HG02798 (cell line): ENCODE measurements around the gene LCN9.

Experiments
- ATAC-seq: cut with Tn5 transposase; IDR thresholded peaks from one replicate; pipeline ENCODE4 v1.9.1; 2021; ENCODE audit warnings: mild to moderate bottlenecking; ENCODE audit not compliant: unreplicated experiment, poor library complexity

The LCN9 gene

GRCh38 chr9:135694414-135694813 lies 31.3 kb downstream of the LCN9 start:
- ATAC-seq, result no peak

GRCh38 chr9:135695036-135695435 lies 31.9 kb downstream of the LCN9 start:
- ATAC-seq, result no peak

- ATAC-seq, result no peak
These were observed 32.5 kb downstream of the LCN9 start for GRCh38 chr9:135695642-135696041.

GRCh38 chr9:135696446-135696845 lies 33.3 kb downstream of the LCN9 start:
- no peak for ATAC-seq

- no peak for ATAC-seq
These were observed 34.1 kb downstream of the LCN9 start for GRCh38 chr9:135697226-135697625.

GRCh38 chr9:135698236-135698635 lies 35.1 kb downstream of the LCN9 start:
- no peak for ATAC-seq

GRCh38 chr9:135698767-135699166 lies 35.7 kb downstream of the LCN9 start:
- no peak for ATAC-seq

- no peak for ATAC-seq
These were observed 36.3 kb downstream of the LCN9 start, which contains the start of gene SOHLH1 for GRCh38 chr9:135699440-135699839. Gene SOHLH1 (minus strand): TSS chr9:135699481. CDS start chr9:135699467, 14 bp downstream.

GRCh38 chr9:135700525-135700924 lies 37.4 kb downstream of the LCN9 start:
- ATAC-seq, result no peak

- no peak for ATAC-seq
These were observed 38.2 kb downstream of the LCN9 start for GRCh38 chr9:135701067-135701958.

- no peak for ATAC-seq
These were observed 39.0 kb downstream of the LCN9 start, which contains the start of gene KCNT1 for GRCh38 chr9:135701959-135702721. Gene KCNT1 (plus strand): TSS chr9:135702185. CDS start chr9:135702259, 74 bp downstream.

GRCh38 chr9:135703726-135704125 lies 40.6 kb downstream of the LCN9 start:
- no peak for ATAC-seq

- ATAC-seq, result no peak
These were observed 41.4 kb downstream of the LCN9 start for GRCh38 chr9:135704483-135704882.

- ATAC-seq, result no peak
These were observed 42.3 kb downstream of the LCN9 start for GRCh38 chr9:135705376-135705775.

- ATAC-seq, result no peak
These were observed 43.2 kb downstream of the LCN9 start for GRCh38 chr9:135706288-135706687.

- no peak for ATAC-seq
These were observed 44.4 kb downstream of the LCN9 start for GRCh38 chr9:135707252-135708138.

- no peak for ATAC-seq
These were observed 45.1 kb downstream of the LCN9 start for GRCh38 chr9:135708164-135708563.

GRCh38 chr9:135711391-135711790 lies 48.3 kb downstream of the LCN9 start:
- ATAC-seq, result no peak

- ATAC-seq, result no peak
These were observed 48.8 kb downstream of the LCN9 start for GRCh38 chr9:135711881-135712280.

- ATAC-seq, result no peak
These were observed 49.6 kb downstream of the LCN9 start for GRCh38 chr9:135712613-135713295.
